ENCODE measurements around the gene DCC.

Gene DCC

DNA sequence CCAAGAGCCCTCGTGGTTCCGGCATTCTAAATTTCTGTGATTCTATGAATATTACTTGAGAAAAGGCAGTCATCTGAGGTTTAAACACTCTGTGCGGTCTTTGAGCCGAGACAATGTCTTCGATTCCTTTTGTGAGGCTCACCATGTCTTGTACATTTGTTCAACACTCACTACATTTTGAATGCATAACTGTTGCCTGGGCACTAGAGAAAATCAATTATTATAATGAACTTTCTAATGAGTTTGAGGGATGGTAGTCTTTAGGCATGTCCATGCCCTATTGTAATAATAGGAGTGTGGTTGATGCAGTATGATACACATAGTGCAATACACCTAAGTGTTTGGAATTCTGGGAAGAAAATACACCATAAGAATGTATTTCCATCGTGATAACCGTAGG, 1181.1 kb downstream of the DCC start:
- no peak for DNase-seq (ENCODE audit: low spot score)

DNA sequence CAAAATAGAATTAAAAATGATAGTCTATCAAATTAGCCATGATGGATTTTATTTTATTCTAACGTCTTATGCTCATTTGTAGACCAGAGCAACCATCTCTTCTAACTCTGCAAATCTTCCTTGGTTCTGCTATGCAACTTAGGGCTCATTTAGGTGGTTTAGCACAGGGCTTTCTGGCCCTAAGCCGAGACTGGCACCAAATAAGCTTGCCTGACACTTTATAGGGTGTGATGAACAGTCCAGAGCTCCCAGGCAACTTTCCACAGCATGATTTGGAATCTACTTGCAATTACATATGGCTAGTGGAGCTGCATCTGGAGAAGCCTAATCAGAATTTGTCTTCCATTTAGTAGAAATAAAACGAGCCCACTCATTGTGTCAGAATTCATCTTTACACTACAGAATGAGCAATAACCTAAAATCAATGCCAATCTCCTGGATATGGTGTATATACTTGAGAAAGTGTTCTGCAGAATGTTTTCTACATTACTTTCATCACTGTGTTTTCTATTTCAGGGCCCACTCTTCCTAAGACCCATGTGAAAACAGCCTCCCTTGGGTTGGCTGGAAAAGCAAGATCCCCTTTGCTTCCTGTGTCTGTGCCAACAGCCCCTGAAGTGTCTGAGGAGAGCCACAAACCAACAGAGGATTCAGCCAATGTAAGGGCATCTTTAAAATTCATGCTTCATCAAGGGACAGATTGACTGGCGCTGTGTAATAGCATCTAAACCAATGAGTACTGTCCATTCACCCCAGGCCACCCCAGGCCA, 1186.3 kb downstream of the DCC start:
- no peak for DNase-seq (ENCODE audit: low spot score)

DNA sequence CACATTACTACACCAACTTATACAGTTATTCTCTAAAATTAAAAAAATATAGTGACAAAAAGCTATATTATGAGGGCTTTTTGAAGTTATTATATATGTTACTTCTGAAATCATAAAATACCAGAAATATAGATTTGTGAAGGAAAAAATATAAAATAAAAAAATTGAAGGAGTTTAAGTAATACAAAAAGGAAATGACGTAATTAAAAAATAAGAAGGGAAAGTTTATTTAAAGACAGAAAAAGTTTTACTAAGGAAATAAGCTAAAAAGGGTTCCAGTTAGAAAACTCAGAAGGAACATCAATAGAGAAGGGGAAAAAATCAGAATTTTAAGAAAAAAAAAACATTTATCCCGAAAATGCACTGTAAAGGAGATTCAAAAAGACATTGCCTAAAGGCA, 1187.4 kb downstream of the DCC start:
- no peak for DNase-seq (ENCODE audit: low spot score)

DNA sequence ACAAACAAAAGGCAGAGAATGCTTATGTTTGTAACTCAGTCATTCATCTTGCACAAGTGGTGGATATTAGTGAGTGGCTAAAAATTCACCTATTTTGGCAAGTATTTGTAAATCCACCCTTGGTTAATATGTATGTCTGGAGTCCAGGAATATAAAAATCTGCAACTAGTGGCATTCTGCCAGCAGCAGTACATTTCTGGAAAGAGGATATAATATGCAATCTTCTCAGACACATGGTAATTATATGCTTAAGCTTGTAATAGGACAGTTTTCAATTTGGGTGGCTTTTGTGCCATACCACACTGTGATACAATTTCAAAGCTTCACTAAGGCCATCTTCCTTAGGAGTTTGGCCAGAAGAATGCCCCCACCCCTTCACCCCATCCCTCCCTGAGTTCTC, 1191.2 kb downstream of the DCC start:
- DNase-seq (ENCODE audit: low spot score), result no peak

DNA sequence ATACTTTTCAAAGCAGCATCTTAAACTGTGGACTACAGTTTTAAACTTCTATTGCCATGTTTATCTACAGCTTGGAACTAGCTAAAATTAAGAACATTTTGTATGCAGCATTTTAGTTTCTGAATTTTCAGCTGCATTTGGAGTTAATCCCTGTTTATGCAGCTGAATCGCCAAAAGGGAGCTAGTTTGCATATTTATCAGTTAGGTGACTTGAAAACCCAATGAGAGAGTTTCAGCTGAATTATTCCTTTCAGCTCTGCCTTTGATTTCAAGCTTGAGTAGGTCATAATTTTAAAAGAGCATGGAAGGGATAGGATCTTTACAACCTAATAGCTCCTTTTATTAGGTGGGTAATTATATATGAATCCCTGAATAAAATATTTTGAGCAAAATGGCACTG, 1191.9 kb downstream of the DCC start:
- no peak for DNase-seq (ENCODE audit: low spot score)

DNA sequence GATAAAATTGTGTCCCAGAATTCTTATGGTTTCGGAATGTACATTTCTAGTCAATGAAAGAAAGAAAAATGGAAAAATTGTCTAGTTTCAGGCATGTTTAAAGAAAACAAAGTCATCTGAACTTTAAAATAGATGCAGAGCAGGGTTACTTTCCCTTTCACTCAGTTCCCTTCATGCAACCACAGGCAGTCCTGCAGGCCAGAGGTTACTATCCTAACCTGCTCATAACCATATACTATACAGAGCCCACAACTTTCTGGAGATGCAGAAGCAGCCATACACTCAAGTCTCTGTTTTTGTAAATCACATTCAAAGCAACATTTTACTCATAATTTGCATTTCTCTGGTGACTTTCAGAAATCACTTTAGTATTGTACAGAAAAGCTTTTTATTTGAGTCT, 1194.2 kb downstream of the DCC start:
- DNase-seq (ENCODE audit: low spot score), result no peak

DNA sequence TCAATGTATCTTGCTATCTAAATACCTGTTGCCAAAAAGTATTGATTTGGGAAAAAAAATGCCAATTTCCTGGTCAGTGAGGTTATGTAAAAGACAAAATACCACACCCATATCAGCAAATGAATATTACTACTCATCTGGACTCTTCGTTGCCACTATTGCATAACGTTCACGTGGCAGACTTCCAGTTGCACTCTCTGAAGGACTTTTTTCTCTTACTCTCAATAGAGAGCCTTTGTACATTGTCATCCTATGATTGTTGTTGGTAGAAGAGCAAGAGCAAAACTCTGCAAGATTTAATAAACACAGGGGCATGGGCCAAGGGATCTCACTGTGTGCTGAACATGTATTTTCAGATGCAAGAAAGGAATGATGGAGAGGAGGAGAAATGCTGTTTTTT, 1194.7 kb downstream of the DCC start:
- DNase-seq (ENCODE audit: low spot score), result no peak

DNA sequence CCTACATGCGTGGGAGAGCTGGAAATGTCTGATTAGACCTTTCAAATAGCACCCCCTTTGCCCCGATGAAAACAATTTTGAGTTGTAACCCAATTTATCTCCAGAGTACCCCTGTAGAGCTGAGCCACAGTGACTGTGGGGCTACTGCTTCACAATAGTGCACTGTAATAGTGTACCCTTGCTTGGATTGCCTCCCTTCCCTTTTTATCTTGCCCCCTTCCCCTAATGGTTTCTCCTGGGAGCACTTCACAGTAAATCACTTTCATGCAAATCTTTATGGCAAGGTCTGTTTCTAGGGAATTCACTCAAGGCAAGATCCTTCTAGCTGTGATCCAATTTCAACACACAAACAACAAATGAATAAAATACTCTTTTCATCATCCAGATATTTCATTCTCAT, 1196.9 kb downstream of the DCC start:
- no peak for DNase-seq (ENCODE audit: low spot score)

DNA sequence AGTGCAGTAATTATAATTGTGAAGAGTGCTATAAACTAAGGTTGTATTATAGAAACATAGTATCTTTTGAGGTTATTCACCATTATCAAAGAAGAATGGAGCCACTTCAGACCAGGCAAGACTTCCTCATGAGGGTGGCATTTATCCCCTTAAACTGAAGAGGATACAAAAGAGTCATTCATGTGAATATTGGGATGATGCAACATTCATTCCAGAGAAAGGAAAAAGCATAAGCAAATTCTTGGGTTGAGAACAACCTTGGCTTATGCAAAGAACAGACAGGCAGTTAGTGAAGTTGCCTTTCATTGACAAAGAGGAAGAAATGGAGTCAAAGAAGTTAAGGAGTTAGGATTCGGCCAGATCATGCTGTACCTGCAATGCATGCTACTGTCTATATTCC, 1201.9 kb downstream of the DCC start:
- DNase-seq (ENCODE audit: low spot score), result no peak

DNA sequence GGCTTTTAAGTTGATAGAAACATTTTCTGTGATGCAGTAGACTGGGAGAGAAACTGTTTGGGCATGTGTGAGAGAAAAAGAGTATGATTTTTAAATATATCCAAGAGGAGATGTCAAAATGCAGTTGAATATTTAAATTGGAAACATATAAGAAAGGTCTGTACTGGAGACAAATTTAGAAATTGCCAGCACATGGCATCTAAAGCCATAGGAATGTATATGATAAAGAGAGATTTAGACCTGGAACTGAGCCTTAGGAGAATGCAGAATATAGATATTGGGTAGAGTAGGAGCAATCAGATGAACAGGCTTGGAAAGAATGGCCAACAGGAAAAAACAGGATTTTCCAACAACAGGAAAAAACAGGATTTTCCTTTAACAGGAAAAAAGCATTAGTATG, 1203.7 kb downstream of the DCC start:
- no peak for DNase-seq (ENCODE audit: low spot score)

DNA sequence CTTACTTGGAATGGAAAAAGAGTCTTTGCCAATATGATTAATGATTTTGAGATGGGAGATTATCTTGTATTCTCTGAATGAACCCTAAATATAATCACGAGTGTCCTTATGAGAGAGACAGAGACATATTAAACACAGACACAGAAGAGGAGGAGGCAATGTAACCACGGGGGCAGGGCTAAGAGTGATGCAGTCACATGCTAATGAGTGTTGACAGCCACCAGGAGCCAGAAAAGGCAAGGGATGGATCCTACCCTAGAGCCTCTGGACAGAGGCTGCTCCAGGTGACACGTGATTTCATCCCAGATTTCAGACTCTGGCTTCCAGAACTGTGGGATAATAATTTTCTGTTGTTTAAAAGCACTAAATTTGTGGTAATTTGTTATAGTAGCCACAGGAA, 1204.9 kb downstream of the DCC start:
- no peak for DNase-seq (ENCODE audit: low spot score)

DNA sequence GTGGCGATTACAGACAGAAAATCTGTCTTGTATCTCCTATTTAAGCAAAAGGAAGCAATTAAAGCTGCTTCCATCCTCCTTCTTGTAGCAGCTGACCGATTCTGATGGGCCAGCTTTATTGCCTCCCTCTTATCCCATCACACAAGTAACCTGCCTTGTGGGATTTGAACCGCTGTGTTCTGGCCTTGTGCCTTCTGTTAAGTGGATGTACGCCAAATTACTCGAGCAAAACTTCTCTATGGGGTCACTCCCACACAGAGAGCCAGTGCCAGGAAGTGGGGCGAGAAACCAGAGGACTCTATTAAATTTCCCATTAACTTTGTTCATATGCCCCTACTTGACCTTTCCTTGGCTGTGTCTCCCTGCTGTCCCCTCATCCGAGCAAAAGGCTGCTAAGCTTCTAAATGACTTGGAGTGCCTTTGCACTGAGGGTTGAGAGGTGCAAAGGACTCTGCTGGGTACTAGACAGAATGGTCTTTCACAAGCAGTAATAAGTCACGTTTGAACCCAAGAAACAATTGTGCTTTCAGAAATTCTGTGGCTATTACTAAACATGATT, 1212.0 kb downstream of the DCC start:
- no peak for DNase-seq (ENCODE audit: low spot score)

DNA sequence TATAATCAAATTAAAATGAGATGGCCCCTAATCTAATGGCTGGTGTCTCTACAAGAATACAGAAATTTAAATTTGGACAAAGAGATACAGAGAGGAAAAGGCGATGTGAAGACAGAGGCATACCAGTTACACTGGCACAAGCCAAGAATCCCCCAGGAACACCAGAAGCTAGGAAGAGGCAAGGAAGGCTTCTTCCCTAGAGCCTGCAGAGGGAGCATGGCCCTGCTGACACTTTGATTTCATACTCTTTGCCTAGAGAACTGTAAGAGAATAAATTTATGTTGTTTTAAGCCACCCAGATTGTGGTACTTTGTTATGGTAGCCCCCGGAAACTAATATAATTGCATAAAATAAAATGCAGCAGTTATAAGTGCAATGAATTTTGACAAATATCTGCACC, 1213.0 kb downstream of the DCC start:
- DNase-seq (ENCODE audit: low spot score), result no peak

DNA sequence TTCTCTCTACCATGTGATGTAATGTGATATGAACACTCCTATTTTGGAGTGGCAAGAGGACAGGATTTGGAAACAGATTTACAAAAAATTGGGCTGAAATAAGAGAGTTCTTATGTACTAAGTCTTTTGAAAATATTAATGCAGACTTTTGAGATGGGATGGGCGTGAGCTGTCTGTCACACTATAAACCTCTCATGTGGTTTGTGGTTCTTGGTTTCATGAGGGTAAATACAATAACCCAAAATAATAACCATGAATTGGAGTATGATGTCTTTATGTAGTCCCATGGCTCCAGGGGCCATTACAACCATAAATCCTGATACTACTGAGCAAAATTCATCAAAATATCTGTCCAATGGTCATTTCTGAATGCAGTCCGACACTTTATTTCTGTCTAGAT, 1216.5 kb downstream of the DCC start:
- no peak for DNase-seq (ENCODE audit: low spot score)

DNA sequence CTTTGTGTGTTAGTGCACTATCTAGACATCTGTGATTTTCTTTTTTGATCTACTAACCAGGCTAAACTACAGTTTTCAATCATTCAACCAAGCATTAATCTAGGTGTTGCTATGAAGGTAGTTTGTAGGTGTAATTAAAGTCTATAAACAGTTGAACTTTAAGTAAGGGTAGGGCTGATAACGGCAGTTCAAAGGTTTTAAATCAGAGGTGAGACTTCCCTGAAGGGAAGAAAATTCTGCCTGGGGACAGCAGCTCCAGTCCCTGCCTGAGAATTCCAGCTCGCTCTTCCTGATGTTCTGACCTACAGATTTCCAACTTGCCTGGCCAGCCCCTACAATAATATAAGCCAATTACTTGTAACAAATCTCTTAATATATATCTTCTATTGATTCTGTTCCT, 1220.5 kb downstream of the DCC start:
- no peak for DNase-seq (ENCODE audit: low spot score)

DNA sequence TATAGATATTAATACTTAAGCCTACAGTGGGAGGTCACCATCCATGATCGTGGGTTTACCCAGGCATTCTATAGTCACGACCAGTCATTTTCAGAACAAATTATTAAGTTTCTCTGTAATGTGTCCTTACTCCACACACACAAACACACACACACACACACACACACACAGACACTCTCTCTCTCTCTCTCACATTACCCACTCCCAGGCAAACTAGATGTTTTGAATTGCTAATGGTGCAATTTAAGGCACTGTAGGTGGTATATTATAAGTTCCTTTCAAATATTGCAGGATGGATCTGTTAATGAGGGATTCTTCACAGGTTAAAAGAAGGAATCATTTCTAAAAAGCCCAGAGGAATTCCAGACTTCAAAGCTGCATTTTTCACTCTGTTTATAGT, 1226.6 kb downstream of the DCC start:
- no peak for DNase-seq (ENCODE audit: low spot score)

DNA sequence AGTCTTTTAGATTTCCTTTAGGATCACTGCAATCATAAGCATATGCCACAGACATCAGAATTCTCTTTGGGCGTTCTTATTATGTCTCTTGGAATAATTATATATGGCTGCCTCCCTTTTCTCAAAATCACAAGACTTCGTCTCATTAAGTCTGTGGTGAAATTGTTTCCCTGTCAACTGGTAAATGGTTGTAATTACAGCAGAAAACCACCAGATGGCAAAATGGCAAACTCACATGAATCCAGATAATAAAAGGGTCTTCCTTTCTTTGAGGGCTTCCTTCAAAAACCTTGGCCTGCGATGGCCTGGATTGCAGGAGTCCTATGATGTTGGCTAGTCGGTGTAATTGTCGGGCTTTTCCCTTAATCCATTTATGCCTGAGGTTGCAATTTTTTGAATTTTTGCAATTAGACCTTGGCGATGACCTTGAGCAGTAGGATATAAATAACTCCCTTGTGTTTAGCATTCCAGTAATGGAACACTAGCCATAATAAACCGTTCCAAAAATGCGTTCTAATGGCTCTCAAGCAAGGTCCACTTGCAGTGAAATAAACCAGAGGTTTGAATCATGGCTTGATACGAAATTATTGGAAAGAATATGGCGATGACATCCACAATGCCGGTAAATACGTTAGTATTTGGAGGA, 1228.1 kb downstream of the DCC start:
- peak; percentile 5 for DNase-seq (ENCODE audit: low spot score)
